ENCODE data around the gene KLHDC4. TPM values are rescaled to one million over a fixed set of nuclear protein-coding genes. Genes with fewer than 3 reads are reported as not detected.

Gene KLHDC4
- total and polyA plus RNA-seq, 7 donors = 12.7 to 71.0 (median 25.5) TPM

DNA sequence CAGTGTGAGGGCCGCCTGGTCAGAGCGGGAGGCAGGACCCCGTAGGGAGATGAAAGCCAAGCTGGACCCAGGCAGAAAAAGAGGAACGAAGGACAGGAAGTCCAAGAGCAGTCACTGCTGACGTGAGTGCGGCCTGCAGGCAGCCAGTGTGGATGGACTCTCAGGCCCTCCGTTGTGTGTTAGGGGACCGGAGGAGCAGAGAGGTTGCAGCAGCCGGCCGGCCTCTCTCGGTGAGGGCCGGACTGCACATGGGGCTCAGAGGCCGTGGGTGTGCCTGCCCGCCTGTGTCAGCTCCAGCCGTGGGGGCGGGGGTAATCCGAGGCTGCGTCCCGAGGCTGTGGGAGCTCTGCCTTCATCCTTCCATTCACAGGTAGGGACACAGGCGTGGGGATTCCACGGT, 96.1 kb downstream of the KLHDC4 start:
- H3K4me3 ChIP-seq = no peak overlapping the region
- no peak for TF ChIP-seq EP300 (IDR thresholded peaks at IDR 0.05)
- TF ChIP-seq, protein P1, sequence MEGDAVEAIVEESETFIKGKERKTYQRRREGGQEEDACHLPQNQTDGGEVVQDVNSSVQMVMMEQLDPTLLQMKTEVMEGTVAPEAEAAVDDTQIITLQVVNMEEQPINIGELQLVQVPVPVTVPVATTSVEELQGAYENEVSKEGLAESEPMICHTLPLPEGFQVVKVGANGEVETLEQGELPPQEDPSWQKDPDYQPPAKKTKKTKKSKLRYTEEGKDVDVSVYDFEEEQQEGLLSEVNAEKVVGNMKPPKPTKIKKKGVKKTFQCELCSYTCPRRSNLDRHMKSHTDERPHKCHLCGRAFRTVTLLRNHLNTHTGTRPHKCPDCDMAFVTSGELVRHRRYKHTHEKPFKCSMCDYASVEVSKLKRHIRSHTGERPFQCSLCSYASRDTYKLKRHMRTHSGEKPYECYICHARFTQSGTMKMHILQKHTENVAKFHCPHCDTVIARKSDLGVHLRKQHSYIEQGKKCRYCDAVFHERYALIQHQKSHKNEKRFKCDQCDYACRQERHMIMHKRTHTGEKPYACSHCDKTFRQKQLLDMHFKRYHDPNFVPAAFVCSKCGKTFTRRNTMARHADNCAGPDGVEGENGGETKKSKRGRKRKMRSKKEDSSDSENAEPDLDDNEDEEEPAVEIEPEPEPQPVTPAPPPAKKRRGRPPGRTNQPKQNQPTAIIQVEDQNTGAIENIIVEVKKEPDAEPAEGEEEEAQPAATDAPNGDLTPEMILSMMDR (IDR thresholded peaks at IDR 0.05) = no peak
- no peak for TF ChIP-seq POLR2A (IDR thresholded peaks at IDR 0.05)
- no peak for TF ChIP-seq POLR2AphosphoS5 (IDR thresholded peaks at IDR 0.05)
- intact Hi-C loops (cut with DNase I) = no loop called here
- WGBS, 2 donors = 76 to 78% methylated on average over 21 of the region's 21 CpGs
- H3K27me3 ChIP-seq = peaks cover 0 to 47% (median 0%) of the 10 kb centered on the region in 3 donors
- DNase-seq = no peak
- H3K4me1 ChIP-seq = no peaks in the 10 kb centered on the region
- no peak overlapping the region for H3K27ac ChIP-seq
- H3K9me3 ChIP-seq = no peaks in the 10 kb centered on the region
- no peaks in the 10 kb centered on the region for H3K36me3 ChIP-seq

DNA sequence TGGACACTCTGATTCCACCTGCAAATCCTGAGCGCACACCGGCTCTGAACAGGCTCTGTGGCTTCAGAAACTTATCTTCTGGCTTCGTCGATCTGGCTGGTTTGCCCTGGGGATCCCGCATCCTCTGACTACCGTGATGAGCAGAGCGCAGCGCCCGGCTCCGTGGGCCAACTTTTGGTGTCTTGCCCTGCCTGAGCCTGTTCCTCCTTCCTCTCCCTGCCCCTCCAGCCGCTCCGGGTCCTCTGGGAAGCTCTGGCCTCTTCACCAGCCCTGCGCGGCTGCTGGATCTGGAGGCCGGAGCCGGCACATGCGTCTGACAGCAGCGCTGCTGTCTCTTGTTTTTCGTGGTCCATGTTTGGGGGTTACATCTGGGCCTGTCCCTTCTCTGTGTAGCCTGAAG, 97.8 kb downstream of the KLHDC4 start:
- H3K36me3 ChIP-seq = no peaks in the 10 kb centered on the region
- no peak for DNase-seq
- intact Hi-C loops (cut with DNase I) = no loop called here
- peaks cover 0 to 57% (median 0%) of the 10 kb centered on the region in 3 donors for H3K27me3 ChIP-seq
- H3K4me3 ChIP-seq = no peak overlapping the region
- H3K4me1 ChIP-seq = no peaks in the 10 kb centered on the region
- no peaks in the 10 kb centered on the region for H3K9me3 ChIP-seq
- no peak overlapping the region for H3K27ac ChIP-seq
- WGBS, 2 donors = 92% methylated on average over 19 of the region's 19 CpGs
- TF ChIP-seq EP300 (IDR thresholded peaks at IDR 0.05) = no peak
- TF ChIP-seq POLR2AphosphoS5 (IDR thresholded peaks at IDR 0.05) = no peak
- TF ChIP-seq, protein P1 (IDR thresholded peaks at IDR 0.05) = no peak
- TF ChIP-seq POLR2A (IDR thresholded peaks at IDR 0.05) = no peak

DNA sequence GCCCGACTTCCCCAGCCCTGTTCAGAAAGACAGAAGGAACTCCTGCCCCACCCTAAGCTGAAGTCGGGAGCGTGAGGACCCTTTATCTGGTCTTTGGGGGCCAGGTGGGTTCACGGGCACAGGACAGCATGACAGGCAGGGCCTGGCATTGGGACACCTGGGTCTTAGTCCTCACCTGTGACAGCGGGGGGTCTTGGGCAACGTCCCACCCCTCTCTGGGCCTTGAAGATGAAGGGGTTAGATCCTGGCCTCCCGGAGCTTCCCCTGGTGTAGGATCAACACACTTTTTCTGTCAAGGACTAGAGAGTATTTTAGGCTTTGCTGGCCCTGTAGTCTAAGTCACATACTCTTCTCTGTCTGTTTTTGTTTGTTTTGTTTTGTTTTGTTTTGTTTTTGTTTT, 98.3 kb downstream of the KLHDC4 start:
- WGBS, 2 donors = 75 to 83% methylated on average over 7 of the region's 7 CpGs
- TF ChIP-seq POLR2AphosphoS5 (IDR thresholded peaks at IDR 0.05) (no peak), POLR2A (IDR thresholded peaks at IDR 0.05) (no peak), EP300 (IDR thresholded peaks at IDR 0.05) (no peak)
- TF ChIP-seq, protein P1 (IDR thresholded peaks at IDR 0.05) = no peak
- no peaks in the 10 kb centered on the region for H3K36me3 ChIP-seq
- H3K9me3 ChIP-seq = no peaks in the 10 kb centered on the region
- H3K27ac ChIP-seq = no peak overlapping the region
- H3K4me3 ChIP-seq = no peak overlapping the region
- DNase-seq = no peak
- intact Hi-C loops (cut with DNase I) = no loop called here
- no peaks in the 10 kb centered on the region for H3K4me1 ChIP-seq
- peaks cover 0 to 62% (median 0%) of the 10 kb centered on the region in 3 donors for H3K27me3 ChIP-seq

DNA sequence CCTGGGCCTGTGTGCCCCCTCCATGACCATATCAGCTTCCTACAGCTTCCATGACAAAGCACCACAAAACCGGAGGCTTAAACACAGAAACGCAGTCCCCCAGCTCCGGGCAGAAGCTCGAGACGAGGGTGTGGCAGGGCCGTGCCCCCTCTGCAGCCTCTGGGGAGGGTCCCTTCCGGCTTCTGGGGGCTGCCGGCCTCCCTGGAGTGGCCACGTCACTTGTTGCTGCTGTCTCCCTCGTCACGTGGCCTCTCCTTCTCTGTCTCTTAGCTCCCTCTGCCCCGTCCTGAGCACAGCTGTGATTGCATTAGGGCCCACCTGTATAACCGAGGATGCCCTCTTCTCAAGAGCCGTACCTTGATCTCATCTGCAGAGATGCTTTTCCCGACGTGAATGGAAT, 98.9 kb downstream of the KLHDC4 start:
- no peaks in the 10 kb centered on the region for H3K4me1 ChIP-seq
- H3K36me3 ChIP-seq = no peaks in the 10 kb centered on the region
- peaks cover 0 to 61% (median 0%) of the 10 kb centered on the region in 3 donors for H3K27me3 ChIP-seq
- intact Hi-C loops (cut with DNase I) = no loop called here
- TF ChIP-seq EP300 (IDR thresholded peaks at IDR 0.05) (no peak), POLR2A (IDR thresholded peaks at IDR 0.05) (no peak), POLR2AphosphoS5 (IDR thresholded peaks at IDR 0.05) (no peak)
- TF ChIP-seq, protein P1 (IDR thresholded peaks at IDR 0.05) = no peak
- 58 to 76% methylated on average over 16 of the region's 16 CpGs for WGBS, 2 donors
- no peaks in the 10 kb centered on the region for H3K9me3 ChIP-seq
- no peak for DNase-seq
- H3K4me3 ChIP-seq = no peak overlapping the region
- H3K27ac ChIP-seq = no peak overlapping the region

DNA sequence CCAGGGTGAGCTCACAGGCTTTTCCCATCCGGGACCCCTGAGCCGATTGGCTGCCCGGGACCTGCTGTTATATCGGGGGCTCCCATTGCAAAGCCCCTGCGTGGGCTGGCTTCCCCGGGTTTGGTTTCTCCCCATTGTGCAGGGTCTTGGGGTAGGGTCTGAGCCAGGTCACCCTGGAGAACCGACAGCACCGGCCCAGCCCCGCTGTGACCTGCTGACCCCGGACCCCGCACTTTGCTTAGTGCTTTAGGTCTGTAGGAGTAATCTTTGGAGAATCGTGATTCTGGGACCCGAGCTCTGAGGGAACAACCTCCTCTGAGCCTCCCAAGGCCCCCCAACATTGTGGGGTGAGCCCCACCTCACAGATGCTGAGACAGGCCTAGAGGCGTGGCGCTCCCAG, 100.6 kb downstream of the KLHDC4 start:
- no peak overlapping the region for H3K4me3 ChIP-seq
- DNase-seq = no peak
- H3K36me3 ChIP-seq = no peaks in the 10 kb centered on the region
- intact Hi-C loops (cut with DNase I) = no loop called here
- H3K27ac ChIP-seq = no peak overlapping the region
- WGBS, 2 donors = 89 to 90% methylated on average over 15 of the region's 15 CpGs
- H3K4me1 ChIP-seq = no peaks in the 10 kb centered on the region
- TF ChIP-seq POLR2AphosphoS5 (IDR thresholded peaks at IDR 0.05) = no peak
- peaks cover 0 to 63% (median 8%) of the 10 kb centered on the region in 3 donors for H3K27me3 ChIP-seq
- H3K9me3 ChIP-seq = no peaks in the 10 kb centered on the region
